NAMALWA (cell line): Measurements from ENCODE around the gene DNAH11.
"Not testable (repeated sequence)": the region's sequence is repeated elsewhere in the genome, so short reads cannot be mapped to it uniquely, and the experiment has no call there.

Experiments used
- DNase-seq: peaks from one replicate; pipeline ENCODE4 v3.0.0-alpha.2; 2015; ENCODE audit warnings: low spot score

The DNAH11 gene

DNA sequence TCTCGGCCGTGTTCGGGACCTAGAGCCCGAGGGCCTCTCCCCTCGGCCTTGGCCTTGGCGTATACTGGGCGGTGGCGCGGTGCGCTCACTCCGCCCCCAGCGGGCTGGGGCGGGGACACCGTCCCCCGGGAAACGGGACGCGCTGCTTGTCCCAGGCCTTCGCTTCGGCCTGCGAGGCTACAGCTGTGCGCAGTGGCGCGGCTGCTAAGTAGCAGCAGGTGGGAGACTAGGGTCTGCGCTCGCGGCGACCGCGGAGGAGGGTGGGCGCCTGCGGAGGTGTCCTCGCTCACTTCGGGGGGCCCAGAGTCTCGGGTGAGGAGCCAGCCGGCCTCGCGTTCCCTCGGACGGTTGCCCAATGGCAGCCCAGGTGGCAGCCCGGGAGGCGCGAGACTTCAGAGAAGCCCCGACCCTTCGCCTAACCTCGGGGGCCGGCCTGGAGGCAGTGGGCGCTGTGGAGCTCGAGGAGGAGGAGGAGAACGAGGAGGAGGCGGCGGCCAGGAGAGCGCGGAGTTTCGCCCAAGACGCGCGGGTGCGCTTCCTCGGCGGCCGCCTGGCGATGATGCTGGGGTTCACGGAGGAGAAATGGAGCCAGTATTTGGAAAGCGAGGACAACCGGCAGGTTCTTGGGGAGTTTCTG lies at the start of gene DNAH11:
TSS of gene DNAH11 (plus strand) at position 149 of the 637 bp plus-strand sequence. CDS start at position 356, 207 bp downstream.
- no peak for DNase-seq

GRCh38 chr7:21495731-21496130 lies 47.1 kb upstream of the DNAH11 start:
- DNase-seq = no peak

- no peak for DNase-seq
Measured at GRCh38 chr7:21497072-21497471, 45.8 kb upstream of the DNAH11 start.

- DNase-seq = no peak
Measured at GRCh38 chr7:21500117-21500832, 42.6 kb upstream of the DNAH11 start.

DNA sequence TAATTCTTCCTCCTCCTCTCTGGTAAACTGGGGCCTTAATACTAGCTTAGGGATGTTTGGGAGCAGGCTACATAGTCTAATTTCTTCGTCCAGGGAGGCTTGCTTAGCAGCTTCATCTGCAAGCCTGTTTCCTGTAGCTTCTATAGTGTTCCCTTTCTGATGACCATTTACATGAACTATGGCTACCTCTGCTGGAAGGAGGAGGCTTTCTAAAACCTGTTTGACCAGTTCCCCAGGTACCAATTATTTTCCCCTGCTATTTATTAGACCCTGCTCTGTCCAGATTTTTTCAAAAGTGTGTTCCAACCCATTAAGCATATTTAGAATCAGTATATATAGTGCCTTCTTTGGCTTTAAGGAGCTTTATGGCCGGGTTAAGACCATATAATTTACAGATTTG lies 38.8 kb upstream of the DNAH11 start:
- DNase-seq = no peak

DNA sequence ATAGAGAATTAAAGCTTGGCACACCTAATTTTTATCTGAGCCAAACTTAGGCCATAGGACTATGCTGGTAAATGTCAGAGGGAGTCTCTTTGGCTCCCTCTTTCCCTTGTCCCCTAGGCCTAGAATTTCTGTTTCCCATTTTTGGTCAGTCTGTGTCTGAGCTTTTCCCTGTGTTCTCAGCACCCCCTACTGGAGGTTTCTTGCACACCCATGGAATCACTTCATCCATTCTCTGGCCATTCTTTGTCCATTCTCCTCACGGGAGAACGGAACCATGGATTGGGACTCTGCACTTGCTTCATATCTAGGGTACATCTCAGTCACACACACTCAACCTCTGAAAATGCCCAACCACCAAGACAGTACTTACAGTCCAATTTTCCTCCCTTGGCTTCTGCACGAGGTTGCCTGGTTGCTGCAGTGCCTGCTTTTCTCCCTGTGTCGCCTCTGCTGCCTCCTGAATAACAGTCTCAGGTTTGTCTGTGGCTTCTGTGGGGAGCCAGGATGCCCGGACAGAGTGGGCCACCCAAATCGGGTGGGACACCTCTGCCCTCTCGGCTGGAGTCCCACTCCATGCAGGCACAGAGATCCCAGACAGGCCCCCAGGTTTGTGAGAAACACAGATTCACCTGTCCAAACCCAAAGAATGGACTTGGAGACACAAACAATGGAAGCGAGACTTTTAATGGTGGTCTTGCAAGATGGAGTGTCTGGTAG lies 35.1 kb upstream of the DNAH11 start:
- peak; percentile 51 for DNase-seq

DNA sequence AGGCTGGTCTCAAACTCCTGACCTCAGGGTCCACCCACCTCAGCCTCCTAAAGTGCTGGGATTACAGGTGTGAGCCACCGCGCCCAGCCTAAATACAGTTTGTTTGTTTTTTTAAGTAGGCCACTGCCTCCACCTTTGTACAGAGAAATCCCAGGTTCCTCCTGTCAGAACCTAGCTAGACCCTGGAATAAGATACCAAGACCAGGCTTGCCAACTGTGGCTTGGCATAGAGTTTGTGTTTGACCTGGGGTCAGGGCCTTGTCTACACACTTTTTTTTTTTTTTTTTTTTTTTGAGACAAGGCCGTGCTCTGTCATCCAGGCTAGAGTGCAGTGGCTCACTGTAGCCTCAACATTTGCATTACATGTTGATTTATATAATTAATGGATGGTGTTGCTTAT lies 34.3 kb upstream of the DNAH11 start:
- no peak for DNase-seq

DNA sequence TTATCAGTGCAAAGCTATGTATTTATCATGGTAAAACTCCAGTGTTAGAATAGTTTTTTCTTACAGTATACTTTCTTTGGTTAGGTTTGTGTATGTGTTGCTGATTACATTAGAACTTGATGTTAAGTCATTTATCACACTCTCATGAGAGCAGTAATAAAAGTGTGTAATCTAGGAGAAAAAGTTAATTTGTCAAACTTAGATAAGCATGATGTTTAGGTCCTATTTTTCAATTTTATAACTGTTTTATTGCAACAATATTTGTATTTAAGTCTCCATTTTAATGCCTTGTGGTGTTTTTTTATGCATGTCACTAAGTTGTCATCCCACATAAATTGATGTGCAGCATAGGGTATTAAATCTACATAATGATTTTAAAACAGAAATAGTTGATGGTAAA lies 28.8 kb upstream of the DNAH11 start:
- DNase-seq = no peak

DNA sequence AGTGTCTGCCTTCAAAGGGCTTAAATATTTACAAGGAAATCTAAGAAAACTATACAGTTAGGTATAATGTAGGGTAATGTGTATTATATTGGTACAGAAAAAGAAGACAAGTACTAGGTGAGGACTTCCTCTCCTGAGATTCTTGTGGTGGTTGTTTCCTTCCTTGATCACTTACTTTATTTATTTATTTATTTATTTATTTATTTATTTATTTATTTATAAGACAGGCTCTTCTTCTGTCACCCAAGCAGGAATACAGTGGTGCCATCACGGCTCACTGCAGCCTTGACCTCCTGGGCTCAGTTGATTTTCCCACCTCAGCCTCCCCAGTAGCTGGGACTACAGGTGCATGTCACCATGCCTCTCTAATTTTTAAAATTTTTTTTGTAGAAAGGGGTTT lies 18.2 kb upstream of the DNAH11 start:
- DNase-seq = no peak

- peak; percentile 47 for DNase-seq
Measured at GRCh38 chr7:21526007-21526406, 16.8 kb upstream of the DNAH11 start.

- DNase-seq = no peak
Measured at GRCh38 chr7:21526448-21526847, 16.4 kb upstream of the DNAH11 start.

DNA sequence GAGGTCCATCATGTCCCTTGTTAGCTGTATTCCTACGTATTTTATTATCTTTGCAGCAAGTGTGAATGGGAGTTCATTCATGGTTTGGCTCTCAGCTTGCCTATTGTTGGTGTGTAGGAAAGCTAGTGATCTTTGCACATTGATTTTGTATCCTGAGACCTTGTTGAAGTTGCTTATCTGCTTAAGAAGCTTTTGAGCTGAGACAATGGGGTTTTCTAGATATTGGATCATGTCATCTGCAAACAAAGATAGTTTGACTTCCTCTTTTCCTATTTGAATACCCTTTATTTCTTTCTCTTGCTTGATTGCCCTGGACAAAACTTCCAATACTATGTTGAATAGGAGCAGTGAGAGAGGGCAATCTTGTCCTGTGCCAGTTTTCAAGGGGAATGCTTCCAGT lies 10.4 kb upstream of the DNAH11 start:
- not testable (repeated sequence) for DNase-seq

DNA sequence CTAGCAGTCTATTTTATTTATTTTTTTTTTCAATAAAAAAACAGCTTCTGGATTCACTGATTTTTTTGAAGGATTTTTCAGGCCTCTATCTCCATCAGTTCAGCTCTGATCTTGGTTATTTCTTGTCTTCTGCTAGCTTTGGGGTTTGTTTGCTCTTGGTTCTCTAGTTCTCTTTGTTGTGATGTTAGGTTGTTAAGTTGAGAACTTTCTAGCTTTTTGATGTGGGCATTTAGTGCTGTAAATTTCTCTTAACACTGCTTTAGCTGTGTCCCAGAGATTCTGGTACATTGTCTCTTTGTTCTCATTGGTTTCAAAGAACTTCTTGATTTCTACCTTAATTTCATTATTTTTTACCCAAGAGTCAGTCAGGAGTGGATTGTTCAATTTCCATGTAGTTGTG lies 9.2 kb upstream of the DNAH11 start:
- not testable (repeated sequence) for DNase-seq

GRCh38 chr7:21536445-21537118 lies 6.3 kb upstream of the DNAH11 start:
- not testable (repeated sequence) for DNase-seq

DNA sequence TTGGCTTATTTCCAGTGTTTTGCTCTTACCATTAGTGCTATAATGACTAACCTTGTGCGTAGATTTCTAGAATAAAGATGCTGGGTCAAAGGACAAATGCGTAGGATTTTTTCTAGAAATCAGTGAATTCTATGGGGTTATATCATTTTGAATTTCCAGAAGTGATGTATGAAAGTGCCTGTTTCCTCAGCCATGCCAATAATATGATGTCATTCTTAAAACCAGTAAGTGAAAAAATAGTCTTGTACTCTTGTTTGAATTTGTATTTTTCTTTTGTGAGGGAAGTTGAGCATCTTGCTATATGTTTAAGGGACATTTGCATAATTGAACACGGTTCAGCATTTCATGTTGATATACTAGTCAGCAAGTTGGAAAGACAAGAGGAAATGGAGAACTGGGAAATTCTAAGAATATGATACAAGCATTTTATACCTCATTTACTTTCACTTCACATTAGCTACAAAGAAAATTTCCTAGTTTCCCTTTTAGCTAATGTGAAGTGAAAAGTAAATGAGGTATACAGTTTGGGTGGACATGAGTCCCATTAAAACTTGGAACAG lies 3.8 kb upstream of the DNAH11 start:
- DNase-seq = no peak

GRCh38 chr7:21543528-21544302 lies 876 bp downstream of the DNAH11 start:
- no peak for DNase-seq

DNA sequence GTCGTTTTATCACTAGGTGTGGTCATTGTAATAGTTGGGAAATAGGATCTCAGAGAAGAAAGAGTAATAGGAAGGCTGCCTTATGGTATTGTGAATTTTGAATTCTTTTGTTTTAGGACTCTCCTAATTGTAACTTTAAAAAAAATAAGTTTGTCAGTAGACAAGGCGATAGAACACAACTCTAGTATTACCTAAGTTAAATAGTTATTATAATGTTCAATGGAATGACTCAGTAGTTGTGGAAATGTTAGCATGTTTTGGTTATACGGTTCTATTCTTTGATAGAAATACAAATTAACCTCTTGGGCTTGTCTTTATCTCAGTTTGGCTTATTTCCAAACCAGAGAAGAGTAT lies 1.4 kb downstream of the DNAH11 start:
- DNase-seq = no peak

GRCh38 chr7:21544715-21545114 lies 1.9 kb downstream of the DNAH11 start:
- no peak for DNase-seq

DNA sequence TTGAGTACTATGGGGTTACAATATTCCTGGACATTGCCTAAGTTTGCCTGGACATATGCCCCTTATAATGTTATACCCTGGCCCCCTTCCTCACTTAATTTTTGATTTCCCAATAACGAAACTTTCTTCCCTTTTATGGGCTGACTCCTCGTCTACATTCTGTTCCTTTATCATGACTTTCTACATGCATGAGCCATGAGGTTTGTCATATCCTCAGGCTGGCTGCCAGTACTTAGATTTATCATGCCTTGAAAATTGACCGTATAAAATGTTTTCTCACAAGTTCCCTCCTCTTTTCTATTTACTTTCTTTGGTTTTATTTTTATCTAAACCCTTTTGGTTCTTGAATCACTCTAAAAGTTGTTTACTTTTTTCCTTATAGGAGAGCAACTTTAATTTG lies 4.7 kb downstream of the DNAH11 start:
- DNase-seq = no peak

- DNase-seq = no peak
Measured at GRCh38 chr7:21548491-21548890, 5.7 kb downstream of the DNAH11 start.

GRCh38 chr7:21550076-21550475 lies 7.2 kb downstream of the DNAH11 start:
- DNase-seq = no peak
